T-helper 1 cell (primary cell): ENCODE data around the gene TMEM163.
"Not testable (repeated sequence)": the region's sequence is repeated elsewhere in the genome, so short reads cannot be mapped to it uniquely, and the experiment has no call there.

ENCODE experiments used
- DNase-seq, 5 donors: peaks; one replicate each; pipeline ENCODE4 v3.0.0-alpha.2; 2012 to 2020

The TMEM163 gene

GRCh38 chr2:134610871-134611270 is 107.9 kb downstream of the TMEM163 start:
- DNase-seq: no peak

GRCh38 chr2:134609924-134610513 is 108.8 kb downstream of the TMEM163 start:
- no peak for DNase-seq

- no peak for DNase-seq
These were observed 114.8 kb downstream of the TMEM163 start for GRCh38 chr2:134603966-134604365.

- no peak for DNase-seq
These were observed 116.1 kb downstream of the TMEM163 start for GRCh38 chr2:134602666-134603065.

- no peak for DNase-seq
These were observed 117.5 kb downstream of the TMEM163 start for GRCh38 chr2:134601264-134601663.

GRCh38 chr2:134600208-134600607 is 118.6 kb downstream of the TMEM163 start:
- no peak for DNase-seq

GRCh38 chr2:134599236-134599635 is 119.6 kb downstream of the TMEM163 start:
- DNase-seq: no peak

GRCh38 chr2:134594399-134594798 is 124.4 kb downstream of the TMEM163 start:
- DNase-seq: no peak

GRCh38 chr2:134593519-134593918 is 125.3 kb downstream of the TMEM163 start:
- DNase-seq: no peak

- DNase-seq: no peak
These were observed 126.4 kb downstream of the TMEM163 start for GRCh38 chr2:134592377-134592776.

- DNase-seq: no peak
These were observed 127.3 kb downstream of the TMEM163 start for GRCh38 chr2:134591526-134591925.

- no peak for DNase-seq
These were observed 128.1 kb downstream of the TMEM163 start for GRCh38 chr2:134590679-134591078.

GRCh38 chr2:134589171-134590083 is 129.4 kb downstream of the TMEM163 start:
- DNase-seq: not testable (repeated sequence)

- DNase-seq: no peak
These were observed 130.2 kb downstream of the TMEM163 start for GRCh38 chr2:134588556-134588955.

GRCh38 chr2:134586326-134586965 is 132.4 kb downstream of the TMEM163 start:
- no peak for DNase-seq

- no peak for DNase-seq
These were observed 134.7 kb downstream of the TMEM163 start for GRCh38 chr2:134583997-134584520.

GRCh38 chr2:134583462-134583861 is 135.3 kb downstream of the TMEM163 start:
- peak in 1 of 5 donors; percentile 54 for DNase-seq

GRCh38 chr2:134582547-134582899 is 136.3 kb downstream of the TMEM163 start:
- DNase-seq: peak in 1 of 5 donors; percentile 10

- DNase-seq: no peak
These were observed 136.8 kb downstream of the TMEM163 start for GRCh38 chr2:134581877-134582546.

- DNase-seq: no peak
These were observed 140.5 kb downstream of the TMEM163 start for GRCh38 chr2:134578316-134578715.

GRCh38 chr2:134576478-134576877 is 142.3 kb downstream of the TMEM163 start:
- no peak for DNase-seq

- no peak for DNase-seq
These were observed 142.9 kb downstream of the TMEM163 start for GRCh38 chr2:134575888-134576287.
